ENCODE measurements around the gene SMAD1. TPM values are rescaled to one million over a fixed set of nuclear protein-coding genes. Genes with fewer than 3 reads are reported as not detected.
"Not testable (repeated sequence)": the region's sequence is repeated elsewhere in the genome, so short reads cannot be mapped to it uniquely, and the experiment has no call there.

The SMAD1 gene
- total RNA-seq, 1 donor from 2014 or later: 15.3 TPM

DNA sequence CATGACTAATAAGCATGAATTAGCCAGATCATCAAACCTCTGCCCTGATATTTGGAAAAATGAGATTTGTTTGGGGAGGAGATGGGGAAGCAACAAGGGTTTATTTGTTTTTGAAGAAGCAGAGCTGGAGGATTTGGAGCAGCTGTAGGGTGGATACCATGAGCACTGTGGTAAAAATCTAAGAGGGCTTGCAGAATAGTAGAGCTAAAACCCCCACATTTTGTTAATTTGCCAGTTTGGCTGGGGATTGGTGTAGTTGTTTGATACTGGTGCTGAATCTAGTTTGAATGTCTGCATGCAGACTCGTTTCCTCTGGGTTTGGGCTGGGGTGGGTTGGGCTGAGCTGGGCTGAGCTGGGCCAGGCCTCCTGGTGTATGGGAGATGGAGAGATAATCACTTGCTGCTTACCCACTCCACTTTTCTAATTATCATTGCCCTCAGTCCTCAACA is 43.7 kb downstream of the SMAD1 start:
- ATAC-seq (no peak), DNase-seq (ENCODE audit: low spot score) (no peak)

DNA sequence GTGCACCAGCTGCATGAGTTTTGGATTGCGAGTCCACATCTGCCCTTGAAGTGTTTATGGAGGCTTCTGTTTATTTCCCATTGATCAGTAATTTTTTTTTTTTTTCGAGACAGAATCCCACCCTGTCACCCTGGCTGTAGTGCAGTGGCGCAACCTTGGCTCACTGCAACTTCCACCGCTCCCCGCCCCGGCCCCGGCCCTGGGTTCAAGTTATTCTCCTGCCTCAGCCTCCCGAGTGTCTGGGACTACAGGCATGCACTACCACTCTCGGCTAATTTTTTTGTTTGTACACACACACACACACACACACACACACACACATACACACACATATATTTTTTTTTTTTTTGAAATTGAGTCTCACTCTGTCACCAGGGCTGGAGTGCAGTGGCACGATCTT is 46.1 kb downstream of the SMAD1 start:
- no peak for ATAC-seq
- DNase-seq (ENCODE audit: low spot score): no peak

DNA sequence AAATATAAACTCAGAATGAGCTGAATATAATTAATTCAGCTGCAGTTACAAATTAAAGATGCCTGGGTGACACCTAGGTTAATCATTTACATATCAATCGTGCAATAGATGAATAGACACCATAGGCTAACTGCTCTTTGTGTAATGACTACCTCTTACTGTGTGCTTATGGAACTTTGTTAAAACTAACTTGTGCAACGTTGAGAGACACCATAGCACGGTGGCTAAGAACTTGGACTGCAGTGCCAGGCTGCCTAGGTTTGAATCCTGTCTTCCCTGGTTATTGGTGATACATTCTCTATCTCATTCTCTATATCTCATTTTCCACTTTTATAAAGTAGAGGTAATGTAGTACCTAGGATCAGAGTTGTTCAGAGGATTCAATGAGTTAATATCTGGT is 46.9 kb downstream of the SMAD1 start:
- DNase-seq (ENCODE audit: low spot score): no peak

GRCh38 chr4:145530189-145530588 is 48.5 kb downstream of the SMAD1 start:
- ATAC-seq (no peak), DNase-seq (ENCODE audit: low spot score) (no peak)

More for the DNA sequence above, 46.9 kb downstream of the SMAD1 start:
- peak; percentile 62 for ATAC-seq

DNA sequence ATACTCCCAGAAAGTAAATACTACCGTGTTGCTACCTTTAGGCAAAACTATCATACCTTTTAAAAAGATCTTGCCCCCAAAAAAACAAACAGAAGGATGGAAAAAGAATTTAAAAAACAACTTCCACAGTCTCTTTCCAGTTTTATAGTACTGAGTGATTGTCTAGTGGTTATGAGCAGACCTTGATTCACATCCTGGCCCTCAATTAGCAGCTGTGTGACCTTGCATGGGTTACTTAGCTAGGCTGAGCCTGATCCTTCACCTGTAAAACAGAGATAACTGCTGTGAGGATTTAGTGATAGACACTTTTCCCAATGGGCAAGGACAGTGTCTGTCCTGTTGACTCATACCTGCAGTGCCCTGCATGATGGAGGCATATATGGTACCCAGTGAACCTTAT is 49.0 kb downstream of the SMAD1 start:
- no peak for DNase-seq (ENCODE audit: low spot score)

GRCh38 chr4:145531223-145531622 is 49.6 kb downstream of the SMAD1 start:
- no peak for DNase-seq (ENCODE audit: low spot score)
- ATAC-seq: peak; percentile 39

More for the DNA sequence above, 49.0 kb downstream of the SMAD1 start:
- no peak for ATAC-seq

DNA sequence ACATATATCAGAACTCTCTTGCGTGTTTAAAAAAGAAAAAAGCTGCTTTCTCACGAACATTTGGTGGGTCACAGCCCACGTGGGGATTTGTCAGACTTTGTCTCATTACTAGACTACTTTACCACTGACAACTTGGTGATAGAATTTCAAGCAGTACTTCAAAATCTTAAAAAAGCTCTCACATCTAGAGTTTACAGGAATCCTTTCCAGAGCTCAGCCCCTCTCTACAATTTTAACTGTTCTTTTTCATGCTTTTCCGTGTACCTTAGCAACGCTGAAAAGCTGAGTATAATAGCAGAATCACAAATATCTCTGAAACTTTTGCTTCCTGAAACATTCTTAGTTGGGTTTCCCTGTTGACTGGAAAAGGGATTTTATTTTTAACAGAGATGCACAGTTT is 50.2 kb downstream of the SMAD1 start:
- ATAC-seq: no peak
- no peak for DNase-seq (ENCODE audit: low spot score)

DNA sequence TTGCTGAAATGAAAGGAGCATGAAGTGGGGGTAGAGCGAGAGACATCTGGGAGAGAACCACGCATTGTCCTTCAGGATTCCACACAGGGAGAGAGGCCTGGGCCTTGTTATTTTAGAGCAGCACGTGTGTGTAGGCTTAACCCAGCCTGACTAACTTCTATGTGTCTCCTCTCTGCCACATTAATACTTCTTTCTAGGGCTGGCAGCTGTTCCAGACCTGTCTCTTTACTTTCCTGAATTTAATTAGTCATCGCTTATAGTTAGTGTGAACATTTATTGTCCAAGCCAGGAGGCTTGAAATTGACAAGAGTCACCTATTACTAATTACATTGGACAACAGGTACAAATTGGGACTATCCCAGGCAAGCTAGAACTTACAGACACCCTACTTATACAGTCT is 51.3 kb downstream of the SMAD1 start:
- DNase-seq (ENCODE audit: low spot score) (no peak), ATAC-seq (no peak)

DNA sequence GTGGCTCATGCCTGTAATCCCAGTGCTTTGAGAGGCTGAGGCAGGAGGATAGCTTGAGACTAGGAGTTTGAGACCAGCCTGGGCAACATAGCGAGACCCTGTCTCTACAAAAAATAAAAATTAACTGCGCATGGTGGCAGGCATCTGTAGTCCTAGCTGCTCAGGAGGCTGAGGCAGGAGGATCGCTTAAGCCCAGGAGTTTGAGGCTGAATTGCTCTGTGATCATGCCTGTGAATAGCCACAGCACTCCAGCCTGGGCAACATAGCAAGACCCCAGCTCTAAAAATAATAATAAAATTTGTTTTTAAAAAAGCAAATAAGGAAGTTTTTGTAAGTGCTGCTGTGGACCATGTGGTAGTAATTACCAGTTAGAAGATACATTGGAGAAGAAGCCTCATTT is 51.8 kb downstream of the SMAD1 start:
- DNase-seq (ENCODE audit: low spot score); ATAC-seq: not testable (repeated sequence)

- ATAC-seq: no peak
- no peak for DNase-seq (ENCODE audit: low spot score)
These were observed 52.3 kb downstream of the SMAD1 start for GRCh38 chr4:145533961-145534360.

DNA sequence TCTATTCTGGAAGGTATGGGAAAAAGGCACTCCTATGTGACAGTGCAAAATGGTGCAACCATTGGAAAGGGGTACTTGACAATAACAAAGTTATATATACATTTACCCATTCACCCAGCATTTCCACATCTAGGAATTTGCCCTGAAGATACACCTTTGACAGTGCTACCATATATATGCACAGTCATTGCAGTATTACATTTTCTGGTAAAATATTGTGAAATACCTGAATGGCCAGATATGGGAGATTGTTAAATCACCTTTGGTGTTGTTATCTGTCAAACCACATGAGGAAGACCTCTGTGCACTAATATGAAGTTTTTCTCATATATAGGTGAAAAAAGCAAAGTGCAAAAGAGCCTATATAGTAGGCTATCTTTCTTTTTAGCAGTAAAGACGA is 53.5 kb downstream of the SMAD1 start:
- ATAC-seq (no peak), DNase-seq (ENCODE audit: low spot score) (no peak)

DNA sequence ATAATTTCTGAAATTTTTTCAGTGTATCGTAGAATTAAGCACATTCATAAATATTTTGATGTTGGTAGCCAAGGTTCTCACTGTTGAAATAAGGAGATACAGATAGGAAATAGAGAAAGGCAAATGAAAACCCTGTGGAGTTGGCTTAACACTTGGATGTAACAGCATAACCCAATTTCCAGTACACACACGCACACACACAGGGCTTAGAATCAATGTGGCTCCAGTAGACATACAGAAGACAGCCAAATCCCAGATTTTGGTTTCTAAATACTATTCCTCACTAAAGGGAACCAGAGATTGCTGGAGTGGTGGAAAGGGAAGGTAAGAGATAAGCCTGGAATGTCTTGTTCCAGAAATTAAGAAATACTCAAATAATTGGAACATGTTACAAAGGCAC is 54.4 kb downstream of the SMAD1 start:
- ATAC-seq (no peak), DNase-seq (ENCODE audit: low spot score) (no peak)

DNA sequence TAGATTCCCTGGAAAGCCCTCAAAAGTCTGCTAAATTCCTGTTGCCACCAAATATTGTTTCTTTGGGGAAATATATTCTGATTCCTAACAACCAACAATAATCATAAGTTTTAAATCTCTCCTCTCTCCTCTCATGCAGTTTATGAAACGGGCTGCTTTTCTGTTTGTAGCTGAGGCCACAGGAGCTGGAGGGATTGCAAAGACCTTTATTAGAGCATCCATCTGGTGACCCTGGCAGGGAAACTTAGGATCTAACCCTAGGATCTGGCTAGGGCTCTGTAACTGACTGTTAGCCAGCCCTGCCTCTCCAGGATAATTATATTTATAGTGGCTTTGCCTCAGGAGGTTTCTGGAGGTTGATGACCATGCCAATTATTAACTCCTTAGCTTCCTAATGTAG is 56.9 kb downstream of the SMAD1 start:
- ATAC-seq (no peak), DNase-seq (ENCODE audit: low spot score) (no peak)

GRCh38 chr4:145539671-145540070 is 58.0 kb downstream of the SMAD1 start:
- DNase-seq (ENCODE audit: low spot score) (no peak), ATAC-seq (peak; percentile 14)

DNA sequence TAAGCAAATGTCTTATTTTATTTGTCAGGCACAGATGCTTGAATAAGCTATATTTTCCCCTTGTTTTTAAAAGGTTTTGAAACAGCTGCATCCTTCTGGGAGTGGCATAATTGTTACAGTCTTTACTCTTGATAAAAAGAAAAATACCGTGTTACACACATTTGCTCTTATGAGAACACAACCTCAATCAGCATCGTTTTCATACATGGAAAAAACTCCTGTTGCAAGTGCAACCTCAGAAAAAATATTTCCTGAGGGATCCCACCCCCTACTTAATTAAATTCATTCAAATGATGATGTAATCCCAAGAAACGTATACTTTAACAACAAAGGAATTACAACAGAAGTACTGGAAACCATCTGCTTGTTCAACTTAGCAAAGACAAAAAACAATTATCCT is 58.6 kb downstream of the SMAD1 start:
- ATAC-seq: no peak

DNA sequence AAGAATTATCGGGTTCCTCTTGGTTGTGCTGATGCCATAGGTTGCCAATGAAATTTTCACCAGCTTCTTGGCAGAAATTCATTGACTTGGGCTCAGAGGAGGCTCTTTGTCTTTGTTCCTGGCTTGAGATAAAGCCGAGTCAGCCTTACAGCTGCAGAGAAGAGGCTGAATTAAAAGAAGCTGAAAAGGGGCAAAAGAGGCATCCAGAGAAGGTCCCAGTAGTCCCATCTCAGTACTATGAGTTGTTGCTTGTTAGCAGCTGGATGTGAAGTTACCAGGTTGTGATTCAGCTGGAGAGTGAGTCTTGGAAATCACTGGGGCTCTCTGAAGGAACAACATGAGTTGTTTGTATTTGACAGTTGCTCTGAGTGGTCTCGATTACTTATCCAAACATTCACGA is 59.7 kb downstream of the SMAD1 start:
- DNase-seq (ENCODE audit: low spot score) (no peak), ATAC-seq (no peak)

More for the DNA sequence above, 58.6 kb downstream of the SMAD1 start:
- no peak for DNase-seq (ENCODE audit: low spot score)

- ATAC-seq (no peak), DNase-seq (ENCODE audit: low spot score) (no peak)
These were observed 63.4 kb downstream of the SMAD1 start for GRCh38 chr4:145545031-145545430.

- no peak for DNase-seq (ENCODE audit: low spot score)
These were observed 64.0 kb downstream of the SMAD1 start for GRCh38 chr4:145545538-145546174.

GRCh38 chr4:145546175-145546915 is 64.7 kb downstream of the SMAD1 start:
- DNase-seq (ENCODE audit: low spot score) (no peak), ATAC-seq (no peak)

More at GRCh38 chr4:145545538-145546174, 64.0 kb downstream of the SMAD1 start:
- no peak for ATAC-seq

GRCh38 chr4:145551660-145552059 is 70.0 kb downstream of the SMAD1 start:
- DNase-seq (ENCODE audit: low spot score): no peak
- no peak for ATAC-seq

DNA sequence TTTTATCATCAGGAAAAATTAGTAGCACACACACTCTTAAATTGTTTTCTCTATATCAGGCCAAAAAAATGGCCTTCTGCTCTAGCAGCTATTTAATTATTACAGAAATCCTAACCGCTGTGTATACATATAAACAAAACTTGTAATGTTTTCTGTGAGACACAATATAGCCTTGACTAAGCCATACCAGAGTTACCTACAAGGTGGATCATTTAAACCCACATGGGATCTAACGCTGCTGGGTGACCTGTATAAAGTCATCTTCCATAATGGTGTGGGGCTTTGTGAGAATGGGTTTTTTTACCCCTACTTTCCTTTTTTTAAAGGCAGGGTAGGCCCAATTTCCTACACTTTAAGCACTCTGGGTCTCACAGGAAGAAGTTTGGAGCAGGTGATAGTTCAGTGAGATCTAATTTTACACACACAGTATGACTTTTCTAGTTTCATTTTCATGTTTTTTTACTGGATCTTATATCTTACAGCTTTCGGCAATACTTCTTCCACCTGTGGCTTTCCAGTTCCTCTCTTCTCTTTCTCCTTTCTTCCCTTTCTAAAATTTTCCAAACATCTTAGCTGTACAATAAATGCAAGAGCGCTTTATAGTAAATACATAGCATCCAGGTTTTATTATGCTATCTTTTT is 70.6 kb downstream of the SMAD1 start:
- DNase-seq (ENCODE audit: low spot score) (no peak), ATAC-seq (no peak)

DNA sequence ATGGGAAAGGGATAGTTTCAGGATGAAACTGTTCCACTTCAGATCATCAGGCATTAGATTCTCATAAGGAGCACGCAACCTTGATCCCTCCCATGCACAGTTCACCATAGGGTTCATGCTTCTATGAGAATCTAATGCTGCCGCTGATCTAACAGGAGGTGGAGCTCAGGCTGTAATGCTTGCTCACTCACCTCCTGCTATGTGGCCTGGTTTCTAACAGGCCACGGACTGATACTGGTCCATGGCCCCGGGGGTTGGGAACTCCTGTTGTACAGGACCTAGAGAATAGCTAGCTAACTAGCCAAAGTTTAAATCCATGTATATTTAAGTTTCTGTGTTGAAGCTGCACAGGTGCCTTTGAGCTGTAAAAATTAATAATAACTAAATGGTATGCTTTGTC is 71.7 kb downstream of the SMAD1 start:
- DNase-seq (ENCODE audit: low spot score) (no peak), ATAC-seq (no peak)

All from left lobe of liver (tissue), 2 donors.